HFF-Myc (cell line): ENCODE results near the gene SLC39A3.

Experiments
- DNase-seq: peaks from one replicate; pipeline ENCODE4 v3.0.0-alpha.2; 2011; ENCODE audit warnings: low read depth; ENCODE audit errors: extremely low read depth
- H3K4me3 ChIP-seq: replicated peaks from 2 replicates; pipeline ENCODE4 v1.5.1; 2011; ENCODE audit warnings: low read depth, mild to moderate bottlenecking, control low read depth, low read length
- CTCF ChIP-seq: IDR thresholded peaks from 2 replicates; pipeline ENCODE4 v1.5.1; 2012; ENCODE audit warnings: mild to moderate bottlenecking, low read depth, low read length, control low read depth; ENCODE audit errors: missing control alignments

Gene SLC39A3

GRCh38 chr19:2711875-2712205 is 28.0 kb downstream of the SLC39A3 start:
- no peak for DNase-seq
- no peak for TF ChIP-seq CTCF
- H3K4me3 ChIP-seq = no peak overlapping the region

GRCh38 chr19:2711172-2711874 is 28.5 kb downstream of the SLC39A3 start:
- no peak overlapping the region for H3K4me3 ChIP-seq
- no peak for DNase-seq
- TF ChIP-seq CTCF = no peak

- DNase-seq = no peak
- H3K4me3 ChIP-seq = no peak overlapping the region
- TF ChIP-seq CTCF = no peak
Observed at GRCh38 chr19:2706251-2706650, 33.6 kb downstream of the SLC39A3 start.

- no peak for TF ChIP-seq CTCF
- H3K4me3 ChIP-seq = no peak overlapping the region
- no peak for DNase-seq
Observed at GRCh38 chr19:2703691-2704216, 36.1 kb downstream of the SLC39A3 start.

- TF ChIP-seq CTCF = no peak
- H3K4me3 ChIP-seq = no peak overlapping the region
- no peak for DNase-seq
Observed at GRCh38 chr19:2703077-2703437, 36.8 kb downstream of the SLC39A3 start.

GRCh38 chr19:2702170-2703076 is 37.4 kb downstream of the SLC39A3 start, which contains the start of gene GNG7:
Gene GNG7, minus strand, starts transcription at chr19:2702694. Its CDS starts 182,006 bp downstream, at chr19:2520688.
- no peak within 1 kb of the TSS for H3K4me3 ChIP-seq
- no peak for TF ChIP-seq CTCF
- no peak for DNase-seq
